IMR-90 (cell line): ENCODE results near the gene GALNT16.

ENCODE experiments used
- MAFK ChIP-seq: IDR thresholded peaks from 2 replicates; pipeline ENCODE4 v1.6.1; 2012; ENCODE audit warnings: low read depth, low read length, improper control_type of control experiment
- POLR2A ChIP-seq: IDR thresholded peaks from 2 replicates; pipeline ENCODE4 v1.6.1; 2012; ENCODE audit warnings: mild to moderate bottlenecking, low read depth, low read length
- TF ChIP-seq, protein P1 (sequence below): conservative IDR thresholded peaks from 2 replicates; pipeline ENCODE4 v1.5.1; 2012; ENCODE audit warnings: mild to moderate bottlenecking, low read depth, low read length, improper control_type of control experiment

DNA sequence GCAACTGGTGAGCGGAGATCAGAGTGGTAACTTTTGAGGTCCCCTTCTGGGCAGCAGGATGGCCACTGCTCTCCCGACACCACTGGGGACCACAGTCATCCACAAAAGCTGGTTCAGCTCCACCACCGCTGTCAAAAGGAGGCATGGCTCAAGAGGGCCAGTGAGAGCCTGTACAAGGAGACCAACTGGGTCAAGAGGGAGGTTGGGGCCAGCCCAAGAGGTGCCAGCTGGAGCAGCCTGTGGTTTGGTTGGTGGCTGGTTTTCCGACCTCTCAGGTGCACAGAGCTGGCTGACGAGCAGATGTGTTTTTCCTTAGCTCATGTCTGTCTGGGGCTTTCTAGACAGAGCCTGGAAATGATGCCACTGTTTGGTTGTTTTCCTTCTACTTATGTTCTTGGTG lies 78.0 kb downstream of the GALNT16 start:
- TF ChIP-seq POLR2A (no peak), MAFK (no peak)
- TF ChIP-seq, protein P1, sequence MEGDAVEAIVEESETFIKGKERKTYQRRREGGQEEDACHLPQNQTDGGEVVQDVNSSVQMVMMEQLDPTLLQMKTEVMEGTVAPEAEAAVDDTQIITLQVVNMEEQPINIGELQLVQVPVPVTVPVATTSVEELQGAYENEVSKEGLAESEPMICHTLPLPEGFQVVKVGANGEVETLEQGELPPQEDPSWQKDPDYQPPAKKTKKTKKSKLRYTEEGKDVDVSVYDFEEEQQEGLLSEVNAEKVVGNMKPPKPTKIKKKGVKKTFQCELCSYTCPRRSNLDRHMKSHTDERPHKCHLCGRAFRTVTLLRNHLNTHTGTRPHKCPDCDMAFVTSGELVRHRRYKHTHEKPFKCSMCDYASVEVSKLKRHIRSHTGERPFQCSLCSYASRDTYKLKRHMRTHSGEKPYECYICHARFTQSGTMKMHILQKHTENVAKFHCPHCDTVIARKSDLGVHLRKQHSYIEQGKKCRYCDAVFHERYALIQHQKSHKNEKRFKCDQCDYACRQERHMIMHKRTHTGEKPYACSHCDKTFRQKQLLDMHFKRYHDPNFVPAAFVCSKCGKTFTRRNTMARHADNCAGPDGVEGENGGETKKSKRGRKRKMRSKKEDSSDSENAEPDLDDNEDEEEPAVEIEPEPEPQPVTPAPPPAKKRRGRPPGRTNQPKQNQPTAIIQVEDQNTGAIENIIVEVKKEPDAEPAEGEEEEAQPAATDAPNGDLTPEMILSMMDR, result no peak
